Stimulated activated CD4-positive, alpha-beta T cell treated with anti-CD3 and anti-CD28 coated beads, TNF-alpha, amount 100 ng/mL, for 1 hour (primary cell): ENCODE data around the gene AKR1C1.
"Not testable (repeated sequence)": the region's sequence is repeated elsewhere in the genome, so short reads cannot be mapped to it uniquely, and the experiment has no call there.

Experiments used
- DNase-seq, 3 donors: peaks; one replicate each; pipeline ENCODE4 v3.0.0-alpha.2; 2020; ENCODE audit warnings: low read depth in 3 of 3, low spot score in 1 of 3

Gene AKR1C1

DNA sequence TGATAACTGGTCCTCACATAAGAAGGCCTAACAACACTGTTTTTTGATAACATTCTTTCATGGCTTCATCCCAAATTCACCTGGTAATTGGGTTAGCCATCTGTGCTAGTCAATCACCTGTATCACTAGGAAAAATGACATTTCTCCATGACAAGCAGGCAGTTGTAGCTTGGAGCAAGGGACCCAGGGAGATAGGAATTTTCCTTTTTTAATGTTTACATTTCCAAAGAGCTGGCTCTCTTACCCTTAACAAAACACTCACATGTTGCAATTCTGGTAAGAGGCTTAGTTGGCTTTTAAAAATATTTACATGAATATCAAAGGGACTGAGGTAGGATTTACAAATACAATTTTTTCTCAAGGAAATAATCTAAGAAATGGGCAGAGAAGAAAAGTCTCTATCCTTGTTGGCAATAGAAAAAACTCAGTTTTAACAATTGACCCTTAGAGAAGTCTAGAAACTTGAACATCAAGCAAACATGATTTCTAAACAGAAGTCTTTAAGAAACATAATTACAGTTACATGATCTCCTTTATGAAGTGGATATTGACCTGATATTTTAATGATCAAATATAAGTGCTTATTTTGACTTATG lies 16.1 kb upstream of the AKR1C1 start:
- no peak for DNase-seq

DNA sequence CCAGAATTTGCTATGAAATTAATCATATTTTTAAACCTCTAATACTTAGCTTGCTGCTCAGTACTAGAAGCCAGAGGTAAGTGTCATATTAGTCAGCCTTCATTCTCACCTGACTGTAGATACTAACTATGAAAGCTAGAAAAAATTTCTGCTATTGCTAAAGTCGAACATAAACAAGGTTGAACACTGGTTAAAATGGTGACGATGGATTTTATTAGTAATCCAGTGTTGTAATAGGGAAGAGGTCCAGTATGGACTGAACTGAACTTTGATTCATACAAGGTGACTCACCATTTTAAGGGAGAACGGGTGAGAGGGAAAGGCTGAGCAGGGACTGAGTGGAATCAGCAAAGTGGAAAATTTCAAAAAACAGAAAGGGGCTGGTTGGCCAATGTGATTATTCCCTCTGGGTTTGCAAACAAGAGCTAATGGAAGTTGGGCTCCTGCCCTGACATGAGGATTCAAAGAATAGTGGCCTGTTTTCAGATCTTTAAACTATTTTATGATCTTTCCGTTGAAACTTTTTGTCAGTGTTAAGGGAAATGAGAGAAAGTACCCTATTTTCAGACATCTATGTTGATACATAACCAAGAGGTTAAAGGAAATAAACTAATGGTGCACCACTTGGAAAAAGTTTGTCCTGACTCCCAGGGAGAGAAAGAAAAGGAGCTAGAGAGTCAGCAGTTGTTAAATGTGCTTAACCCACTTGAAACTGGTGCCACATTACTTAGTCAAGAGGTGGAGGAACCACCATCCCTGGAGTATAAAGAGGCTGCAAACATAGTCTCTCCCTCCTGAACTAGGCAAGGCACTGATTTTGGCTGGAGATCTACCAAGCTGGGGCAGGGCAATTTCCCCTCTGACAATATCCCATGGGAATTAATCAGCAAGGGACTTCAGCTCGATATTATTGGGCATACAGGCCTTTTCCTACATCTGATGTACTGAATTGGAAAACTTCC lies 15.3 kb upstream of the AKR1C1 start:
- no peak for DNase-seq

DNA sequence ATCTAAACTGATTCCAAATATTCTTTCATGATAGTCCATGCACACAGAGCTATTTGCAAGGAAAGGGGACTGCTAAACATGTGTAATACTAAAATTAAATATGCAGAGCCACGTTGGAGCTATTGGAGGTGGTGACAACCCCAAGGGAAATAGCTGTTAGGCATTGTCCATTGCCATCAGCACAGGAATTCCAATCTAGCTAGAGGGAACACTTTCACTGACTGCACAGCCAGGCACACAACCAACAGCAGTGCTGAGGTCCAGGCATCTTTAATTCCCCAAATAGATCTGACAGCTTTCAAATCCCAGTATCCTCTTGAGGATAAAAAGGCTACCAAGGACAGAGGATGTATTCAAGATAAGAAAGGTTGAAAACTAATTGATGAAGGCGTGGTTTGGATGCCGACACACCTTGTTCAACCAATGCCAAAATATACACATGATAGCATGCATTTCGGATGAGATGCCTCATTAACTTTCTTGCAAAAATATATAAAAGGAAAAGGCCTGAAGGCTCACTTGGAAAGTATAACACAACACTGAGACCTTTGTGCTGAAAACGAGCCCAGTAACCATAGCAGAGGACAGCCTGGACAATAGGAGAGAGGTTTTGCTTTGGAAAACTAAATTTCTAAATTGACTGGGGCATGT lies 11.6 kb upstream of the AKR1C1 start:
- DNase-seq, result not testable (repeated sequence)

DNA sequence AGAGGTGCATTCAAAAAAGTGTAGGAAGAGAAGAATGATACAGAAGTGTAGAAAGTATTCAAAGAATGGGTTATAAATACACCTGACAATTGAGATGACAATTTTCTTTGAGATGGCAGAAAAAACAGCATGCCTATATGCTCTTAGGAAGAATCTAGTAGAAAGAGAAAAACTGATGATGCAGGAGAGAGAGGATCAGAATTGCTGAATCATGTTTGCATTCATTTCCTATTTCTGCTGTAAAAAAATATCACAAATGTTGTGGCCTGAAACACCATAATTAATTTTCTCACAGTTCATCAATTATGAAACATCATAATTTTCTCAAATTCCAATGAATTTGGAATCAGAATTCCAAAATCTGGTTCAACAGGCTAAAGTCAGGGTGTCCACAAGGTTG lies 9.8 kb upstream of the AKR1C1 start:
- DNase-seq, result no peak

DNA sequence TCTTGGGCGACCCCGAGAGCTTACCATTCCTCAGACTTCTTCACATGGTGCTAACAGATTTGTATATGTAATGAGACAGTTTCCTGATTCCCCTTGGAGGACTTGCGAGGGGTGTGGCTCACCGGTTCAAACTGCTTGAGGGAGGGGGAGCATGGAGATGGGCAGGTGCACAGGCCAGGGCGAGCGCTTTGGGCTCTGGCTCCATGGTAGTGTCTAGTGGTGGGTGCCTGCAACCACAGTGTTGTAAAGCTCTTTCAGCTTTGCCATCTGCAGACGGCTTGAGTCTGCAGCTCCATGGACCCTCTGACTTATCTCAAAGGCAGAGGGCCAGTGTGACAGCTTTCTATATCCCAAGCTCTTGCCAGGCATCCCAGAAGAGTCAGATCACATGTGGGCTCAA lies 7.1 kb upstream of the AKR1C1 start:
- DNase-seq, result not testable (repeated sequence)

DNA sequence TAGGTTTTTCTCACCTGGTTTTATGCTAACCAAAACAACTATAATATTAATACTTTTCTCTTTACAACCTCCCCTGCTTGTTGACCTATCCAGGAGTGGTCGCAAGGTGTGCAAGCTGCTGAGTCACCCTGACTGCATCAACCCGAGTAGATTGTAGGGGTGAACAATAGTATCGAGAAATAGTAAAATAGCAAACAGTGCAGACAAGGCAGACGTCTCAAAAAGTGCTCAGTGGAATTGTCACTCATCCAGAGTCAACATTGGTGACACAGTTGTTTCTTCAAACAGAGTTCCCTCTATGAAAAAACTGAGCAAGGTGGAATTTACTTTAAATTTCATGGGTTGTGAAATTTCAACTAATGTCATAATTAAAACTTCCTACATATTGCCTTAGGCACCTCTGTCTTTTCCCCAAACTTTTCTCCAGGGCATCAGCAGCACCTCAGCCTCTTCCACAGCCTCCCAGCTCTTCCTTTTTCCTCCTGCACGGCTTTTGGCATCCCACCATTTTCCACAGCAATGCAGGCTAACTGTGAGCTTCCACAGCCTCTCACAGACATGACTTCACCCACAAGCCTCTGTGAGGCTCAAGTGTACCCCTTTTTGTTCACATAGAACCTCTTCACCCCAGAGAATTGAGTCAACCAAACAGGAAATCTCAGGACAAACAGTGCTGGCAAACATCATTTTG lies 6.1 kb upstream of the AKR1C1 start:
- DNase-seq, result not testable (repeated sequence)

DNA sequence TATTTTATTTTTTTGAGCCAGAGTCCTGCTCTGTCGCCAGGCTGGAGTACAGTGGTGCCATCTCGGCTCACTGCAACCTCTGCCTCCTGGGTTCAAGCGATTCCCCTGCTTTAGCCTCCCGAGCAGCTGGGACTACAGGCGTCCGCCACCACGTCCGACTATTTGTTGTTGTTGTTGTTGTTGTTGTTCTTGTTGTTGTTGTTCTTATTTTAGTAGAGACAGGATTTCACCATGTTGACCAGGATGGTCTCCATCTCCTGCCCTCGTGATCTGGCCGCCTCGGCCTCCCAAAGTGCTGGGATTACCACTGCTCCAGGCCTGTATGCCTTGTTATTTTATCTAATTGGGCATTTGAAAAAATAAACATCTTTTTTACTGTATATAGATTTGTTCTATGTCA lies 1.7 kb upstream of the AKR1C1 start:
- not testable (repeated sequence) for DNase-seq

DNA sequence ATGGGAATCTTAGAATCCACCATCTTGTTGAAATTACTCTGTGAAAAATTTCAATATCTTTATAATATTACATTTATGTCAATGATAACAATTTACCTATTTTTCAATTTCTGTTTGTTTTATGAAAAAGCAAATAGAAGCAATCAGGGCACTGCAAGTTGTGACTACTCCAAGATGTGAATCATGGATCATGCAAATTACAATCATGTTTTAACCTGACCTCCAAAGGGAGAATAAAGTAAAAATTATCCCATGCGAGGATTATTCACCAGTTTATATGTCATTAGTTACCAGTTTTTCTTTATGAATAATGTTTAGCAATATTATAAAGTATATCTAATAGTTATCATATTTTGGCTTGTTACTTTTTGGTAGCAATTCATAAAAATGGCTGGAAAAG lies 907 bp upstream of the AKR1C1 start:
- DNase-seq, result not testable (repeated sequence)

DNA sequence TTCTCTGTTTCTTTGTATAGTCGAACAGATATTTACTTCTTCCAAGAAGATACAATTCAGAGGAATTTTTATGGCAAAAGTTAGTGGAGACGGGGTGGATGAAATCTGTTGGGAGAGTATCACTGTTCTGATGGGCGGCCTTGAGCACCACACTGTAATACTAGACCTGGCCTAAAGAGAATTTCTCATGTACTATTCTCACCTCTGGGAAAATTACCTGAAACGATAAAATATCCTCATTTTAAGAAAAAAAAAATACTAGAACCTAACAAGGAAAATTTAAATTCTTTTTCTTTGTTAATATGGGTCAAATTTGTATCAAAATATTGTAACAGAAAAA lies 570 bp downstream of the AKR1C1 start:
- not testable (repeated sequence) for DNase-seq

DNA sequence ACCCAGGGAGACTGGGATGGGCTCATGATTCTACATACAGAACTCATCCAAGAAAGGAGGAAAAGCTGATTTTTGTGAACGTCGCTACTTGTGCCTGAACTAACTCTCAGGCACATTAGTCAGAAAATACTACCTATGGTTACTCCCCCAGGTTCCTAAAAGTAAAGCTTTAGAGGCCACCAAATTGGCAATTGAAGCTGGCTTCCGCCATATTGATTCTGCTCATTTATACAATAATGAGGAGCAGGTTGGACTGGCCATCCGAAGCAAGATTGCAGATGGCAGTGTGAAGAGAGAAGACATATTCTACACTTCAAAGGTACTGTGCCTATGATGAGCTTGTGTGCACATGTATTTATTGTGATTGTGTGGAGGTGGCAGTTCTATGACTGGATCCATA lies 2.5 kb downstream of the AKR1C1 start:
- DNase-seq, result not testable (repeated sequence)

DNA sequence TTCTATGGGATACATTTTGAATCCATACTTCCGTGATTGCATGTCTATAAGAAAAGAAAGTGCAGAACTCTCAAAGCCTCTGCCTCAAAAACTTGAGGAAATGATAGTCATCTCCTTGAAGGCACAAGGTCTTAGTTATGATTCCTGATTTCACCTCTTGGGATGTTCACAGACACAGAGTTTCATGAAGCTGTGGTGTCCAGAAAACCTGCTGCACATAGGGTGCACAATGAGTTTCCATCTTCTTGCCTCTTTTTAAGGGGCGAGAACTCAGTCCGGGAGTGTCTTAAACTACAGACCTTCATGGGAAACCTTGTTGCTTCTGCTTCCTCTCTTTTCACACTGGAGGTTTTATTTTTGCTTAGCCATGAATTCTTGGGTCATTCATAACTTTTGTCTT lies 4.0 kb downstream of the AKR1C1 start:
- not testable (repeated sequence) for DNase-seq

DNA sequence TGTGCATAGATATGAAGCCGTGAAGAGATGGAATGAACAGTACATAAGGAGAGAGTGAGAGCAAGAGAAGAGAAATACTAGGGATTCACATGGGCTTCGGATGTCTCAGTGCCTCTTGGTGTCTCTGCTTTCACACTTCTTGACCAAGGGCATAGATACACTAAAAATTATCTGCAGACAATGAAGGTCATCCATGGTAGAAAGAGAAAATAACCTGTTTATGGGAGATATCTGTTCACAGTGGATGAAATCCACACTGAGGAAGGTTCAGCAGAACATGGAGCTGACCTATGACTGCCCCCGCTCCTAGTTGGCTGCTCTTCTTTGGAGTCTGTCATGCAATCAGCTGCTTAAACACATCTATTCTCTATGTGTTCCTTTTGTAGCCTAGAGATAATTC lies 6.1 kb downstream of the AKR1C1 start:
- DNase-seq, result not testable (repeated sequence)

DNA sequence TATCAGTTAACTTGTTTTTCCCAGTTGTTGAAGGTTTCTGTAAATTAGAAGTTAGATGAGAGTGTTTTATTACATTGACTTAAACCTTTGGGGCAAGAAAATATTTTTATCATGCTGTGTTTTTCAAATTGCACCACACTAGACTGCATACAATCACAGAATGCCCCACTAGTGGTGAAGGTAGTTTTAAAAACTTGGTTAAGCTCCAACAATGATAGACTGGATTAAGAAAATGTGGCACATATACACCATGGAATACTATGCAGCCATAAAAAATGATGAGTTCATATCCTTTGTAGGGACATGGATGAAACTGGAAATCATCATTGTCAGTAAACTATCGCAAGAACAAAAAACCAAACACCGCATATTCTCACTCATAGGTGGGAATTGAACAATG lies 7.1 kb downstream of the AKR1C1 start:
- not testable (repeated sequence) for DNase-seq

DNA sequence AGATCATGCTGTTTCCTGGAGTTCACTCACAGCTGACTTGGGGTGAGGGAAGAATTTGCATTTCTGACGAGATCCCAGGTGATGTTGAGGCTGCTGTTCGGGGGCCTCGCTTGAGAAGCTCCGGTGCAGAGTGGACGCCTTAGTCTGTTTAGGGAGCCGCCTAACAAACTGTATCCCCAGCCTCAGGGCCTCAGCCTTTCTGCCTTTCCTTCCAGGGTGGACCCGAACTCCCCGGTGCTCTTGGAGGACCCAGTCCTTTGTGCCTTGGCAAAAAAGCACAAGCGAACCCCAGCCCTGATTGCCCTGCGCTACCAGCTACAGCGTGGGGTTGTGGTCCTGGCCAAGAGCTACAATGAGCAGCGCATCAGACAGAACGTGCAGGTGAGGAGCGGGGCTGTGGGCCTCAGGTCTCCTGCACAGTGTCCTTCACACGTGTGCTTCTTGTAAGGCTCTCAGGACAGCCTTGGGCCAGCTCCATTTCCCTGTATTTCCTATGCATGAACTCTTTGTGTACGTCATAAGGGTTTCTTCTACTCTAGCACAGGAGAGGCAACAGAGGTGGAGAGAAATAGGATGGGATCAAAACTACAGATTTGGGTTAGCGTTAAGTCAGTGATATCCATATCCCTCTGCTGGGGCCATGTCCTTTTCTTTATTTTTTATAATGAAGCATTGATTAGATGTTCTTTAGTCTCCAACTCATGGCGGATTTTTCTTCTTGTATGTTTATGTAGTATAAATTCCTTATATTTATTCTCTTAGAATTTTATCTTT lies 9.3 kb downstream of the AKR1C1 start:
- not testable (repeated sequence) for DNase-seq

DNA sequence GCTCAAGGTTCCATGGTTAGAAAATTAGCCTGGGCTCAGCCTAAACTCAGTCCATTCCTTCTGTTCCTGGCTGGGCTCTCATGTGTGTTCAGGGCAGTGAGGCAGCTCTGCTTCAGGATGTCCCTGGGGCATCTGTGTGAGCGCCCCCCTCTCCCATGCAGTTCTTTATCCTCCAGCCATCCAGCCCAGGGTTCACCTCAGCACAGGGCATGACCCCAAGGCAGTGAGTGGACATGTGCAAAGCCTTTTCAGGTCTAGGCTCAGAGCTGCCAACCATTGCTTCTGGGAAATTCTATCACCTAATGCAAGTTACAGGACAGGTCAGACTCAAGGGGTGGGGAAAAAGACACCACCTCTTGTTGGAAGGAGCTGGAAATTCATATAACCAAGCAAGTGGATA lies 10.1 kb downstream of the AKR1C1 start:
- DNase-seq, result not testable (repeated sequence)

DNA sequence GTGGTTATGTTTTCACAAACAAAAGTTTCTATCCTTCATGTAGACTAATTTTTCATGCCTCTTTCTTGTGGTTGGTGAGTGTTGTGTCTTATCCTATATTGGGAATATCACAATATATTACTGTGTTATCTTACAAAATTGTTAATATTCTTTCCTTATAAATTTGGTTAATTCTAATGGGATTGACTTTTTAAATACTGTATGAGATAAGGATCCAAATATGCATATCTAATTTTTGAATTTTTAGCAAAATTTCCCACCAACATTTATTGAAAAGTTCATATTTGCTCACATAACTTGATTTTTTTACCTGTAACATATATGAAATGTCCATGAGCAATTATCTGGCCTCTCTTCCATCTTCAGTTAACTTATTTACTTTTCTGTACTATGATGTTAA lies 11.2 kb downstream of the AKR1C1 start:
- not testable (repeated sequence) for DNase-seq

DNA sequence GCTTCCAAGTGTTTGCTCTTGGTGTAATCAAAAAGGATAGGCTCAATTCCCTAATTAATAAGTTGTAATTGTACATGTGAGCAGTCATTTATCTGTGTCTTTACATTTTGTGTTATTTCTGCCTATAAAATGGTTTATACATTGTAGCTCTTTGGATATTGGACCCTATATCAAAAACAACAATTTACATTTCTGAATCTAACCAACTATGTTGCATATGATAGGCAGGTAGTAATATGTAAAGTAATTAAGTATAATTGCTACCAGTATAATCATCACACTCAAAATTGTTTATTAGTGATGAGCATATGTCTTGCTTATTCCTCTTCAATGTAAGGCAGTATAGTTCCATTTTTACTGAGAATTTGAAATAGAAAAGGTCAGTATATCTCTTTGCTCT lies 13.8 kb downstream of the AKR1C1 start:
- DNase-seq, result no peak

DNA sequence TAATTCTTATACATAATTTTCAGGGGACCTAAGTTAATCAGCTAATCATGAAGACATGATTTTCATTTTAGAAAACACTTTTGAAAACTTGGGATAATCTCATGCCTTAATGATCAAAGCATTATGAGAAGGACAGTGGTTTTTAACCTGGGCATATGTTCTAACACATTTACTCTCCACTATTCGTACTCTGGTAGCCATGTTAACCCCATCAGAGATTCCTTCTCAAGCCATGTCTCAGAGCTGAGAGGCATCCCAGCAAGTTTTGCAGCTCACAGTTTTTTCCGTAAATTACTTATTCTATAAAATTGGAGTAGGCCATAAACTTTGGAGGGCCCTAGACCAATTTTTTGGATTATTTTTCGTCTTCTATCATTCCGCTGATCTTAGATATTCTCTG lies 15.7 kb downstream of the AKR1C1 start:
- DNase-seq, result no peak

DNA sequence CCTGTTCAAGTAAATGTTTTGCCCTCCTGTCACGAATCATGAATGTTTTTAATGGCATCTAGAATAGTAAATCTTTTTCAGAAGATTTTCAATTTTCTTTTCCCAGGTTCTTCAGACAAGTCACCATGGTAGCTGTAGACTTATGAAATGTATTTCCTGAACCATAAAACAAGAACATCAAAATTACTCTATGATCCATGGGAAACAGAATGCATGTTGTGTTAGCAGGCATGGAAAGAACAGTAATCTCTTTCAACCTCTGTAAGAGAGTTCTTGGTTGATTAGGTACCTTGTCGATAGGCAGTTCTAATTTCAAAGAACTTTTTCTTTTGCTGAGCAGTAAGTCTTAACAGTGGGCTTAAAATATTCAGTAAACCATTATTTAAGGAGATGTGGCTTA lies 17.6 kb downstream of the AKR1C1 start:
- no peak for DNase-seq

DNA sequence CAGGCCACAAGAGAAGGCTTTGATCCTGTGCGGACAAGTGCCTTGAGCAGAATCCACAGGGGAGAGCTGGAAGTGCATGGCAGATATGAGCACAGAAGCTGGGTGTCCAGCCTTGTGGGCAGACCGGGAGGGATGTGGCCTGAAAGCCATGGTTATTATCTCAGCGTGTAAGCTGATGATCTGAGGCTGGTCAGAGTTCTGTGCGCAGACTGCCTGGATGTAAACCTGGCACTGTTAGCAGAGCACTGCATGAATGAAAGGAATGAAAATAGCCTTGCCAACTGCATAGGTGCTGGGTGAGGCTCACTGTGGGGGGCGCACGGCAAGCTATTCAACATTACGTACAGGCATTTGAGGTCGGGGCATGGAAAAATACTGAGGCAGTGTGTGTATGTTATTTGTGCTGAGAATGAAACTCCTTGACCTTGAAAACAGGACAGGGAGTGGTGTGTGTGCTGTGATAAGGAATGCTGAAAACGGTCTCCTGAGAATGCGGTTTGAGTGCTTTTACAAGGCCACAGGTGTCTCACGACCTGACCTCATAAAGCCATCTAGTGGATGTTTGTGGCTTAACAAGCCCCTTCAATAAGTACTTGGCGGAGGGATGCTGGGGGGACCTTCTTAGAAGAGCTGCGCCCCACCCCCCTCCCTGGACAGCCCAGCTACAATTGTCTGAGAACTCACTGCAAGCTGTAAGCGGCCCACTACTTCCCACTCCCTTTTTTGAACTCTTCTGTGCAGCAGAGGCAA lies 18.7 kb downstream of the AKR1C1 start:
- DNase-seq, result no peak
